Dedifferentiated amniotic fluid mesenchymal stem cell (primary cell): ENCODE measurements around the gene TAS1R3.
"Not testable (repeated sequence)": the region's sequence is repeated elsewhere in the genome, so short reads cannot be mapped to it uniquely, and the experiment has no call there.

Source experiments
- DNase-seq: peaks from one replicate; pipeline ENCODE4 v3.0.0-alpha.2; 2016; ENCODE audit errors: extremely low spot score

The TAS1R3 gene

DNA sequence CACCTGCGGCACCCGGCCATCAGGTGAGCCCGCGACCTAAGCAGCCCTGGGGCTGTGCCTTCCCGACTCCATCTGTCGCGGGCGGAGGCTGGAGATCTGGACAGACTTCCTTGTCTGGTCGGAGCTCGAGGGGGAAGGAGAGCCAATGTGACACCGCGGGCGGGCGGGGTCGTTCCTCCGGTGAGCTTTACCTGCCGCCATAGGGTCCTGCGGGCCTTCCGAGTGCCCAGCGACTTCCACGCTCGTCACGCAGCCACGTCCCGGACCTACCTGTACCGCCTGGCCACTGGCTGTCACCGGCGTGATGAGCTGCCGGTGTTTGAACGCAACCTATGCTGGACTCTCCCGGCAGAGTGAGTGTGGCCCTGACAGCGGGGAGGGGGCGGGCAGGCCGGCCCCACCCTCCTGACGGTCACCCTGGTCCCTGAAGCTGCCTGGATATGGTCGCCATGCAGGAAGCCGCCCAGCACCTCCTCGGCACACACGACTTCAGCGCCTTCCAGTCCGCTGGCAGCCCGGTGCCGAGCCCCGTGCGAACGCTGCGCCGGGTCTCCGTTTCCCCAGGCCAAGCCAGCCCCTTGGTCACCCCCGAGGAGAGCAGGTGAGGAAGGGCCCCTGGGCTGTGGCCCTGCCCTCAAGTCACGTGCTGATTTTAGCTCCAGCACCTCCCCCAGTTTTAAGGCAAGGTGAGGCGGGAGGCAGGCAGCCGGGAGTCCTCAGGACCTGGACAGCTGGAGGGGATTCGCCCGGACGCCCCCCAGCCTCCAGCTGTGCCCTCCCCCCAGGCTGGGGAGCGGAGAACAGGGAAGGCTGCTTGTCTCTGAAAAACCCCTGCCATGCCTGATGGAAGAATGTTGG lies 21.6 kb upstream of the TAS1R3 start:
- DNase-seq = no peak

DNA sequence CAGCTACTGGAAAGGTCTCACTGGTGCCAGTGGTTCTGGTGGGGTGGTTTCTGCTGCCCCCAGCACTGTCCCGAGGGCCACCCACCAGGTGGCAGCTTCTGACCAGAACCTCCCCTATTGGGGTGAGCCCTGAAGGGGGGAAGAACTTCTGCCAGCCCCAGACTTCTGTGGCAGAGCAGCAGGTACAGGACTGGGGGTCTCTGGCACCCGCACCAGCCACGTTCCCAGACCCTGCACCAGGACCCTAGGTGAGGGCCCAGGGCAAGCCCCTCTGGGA lies 21.0 kb upstream of the TAS1R3 start:
- no peak for DNase-seq

DNA sequence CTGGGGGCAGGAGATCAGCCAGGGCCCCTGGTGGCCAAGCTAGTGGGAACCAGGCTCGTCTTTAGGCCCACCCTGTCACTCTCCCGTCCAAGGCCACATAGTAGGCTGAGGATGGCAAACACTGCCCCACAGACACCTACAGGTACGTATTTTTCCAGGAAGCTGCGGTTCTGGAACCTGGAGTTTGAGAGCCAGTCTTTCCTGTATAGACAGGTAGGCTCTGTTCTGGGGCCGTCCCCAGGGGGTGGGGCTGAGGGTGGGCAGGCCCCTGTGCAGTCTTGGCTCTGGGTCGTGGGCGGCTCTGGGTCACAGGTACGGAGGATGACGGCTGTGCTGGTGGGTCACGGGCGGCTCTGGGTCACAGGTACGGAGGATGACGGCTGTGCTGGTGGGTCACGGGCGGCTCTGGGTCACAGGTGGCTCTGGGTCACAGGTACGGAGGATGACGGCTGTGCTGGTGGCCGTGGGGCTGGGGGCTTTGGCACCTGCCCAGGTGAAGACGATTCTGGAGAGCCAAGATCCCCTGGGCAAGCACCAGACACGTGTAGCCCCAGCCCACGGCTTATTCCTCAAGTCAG lies 20.5 kb upstream of the TAS1R3 start:
- DNase-seq = no peak

DNA sequence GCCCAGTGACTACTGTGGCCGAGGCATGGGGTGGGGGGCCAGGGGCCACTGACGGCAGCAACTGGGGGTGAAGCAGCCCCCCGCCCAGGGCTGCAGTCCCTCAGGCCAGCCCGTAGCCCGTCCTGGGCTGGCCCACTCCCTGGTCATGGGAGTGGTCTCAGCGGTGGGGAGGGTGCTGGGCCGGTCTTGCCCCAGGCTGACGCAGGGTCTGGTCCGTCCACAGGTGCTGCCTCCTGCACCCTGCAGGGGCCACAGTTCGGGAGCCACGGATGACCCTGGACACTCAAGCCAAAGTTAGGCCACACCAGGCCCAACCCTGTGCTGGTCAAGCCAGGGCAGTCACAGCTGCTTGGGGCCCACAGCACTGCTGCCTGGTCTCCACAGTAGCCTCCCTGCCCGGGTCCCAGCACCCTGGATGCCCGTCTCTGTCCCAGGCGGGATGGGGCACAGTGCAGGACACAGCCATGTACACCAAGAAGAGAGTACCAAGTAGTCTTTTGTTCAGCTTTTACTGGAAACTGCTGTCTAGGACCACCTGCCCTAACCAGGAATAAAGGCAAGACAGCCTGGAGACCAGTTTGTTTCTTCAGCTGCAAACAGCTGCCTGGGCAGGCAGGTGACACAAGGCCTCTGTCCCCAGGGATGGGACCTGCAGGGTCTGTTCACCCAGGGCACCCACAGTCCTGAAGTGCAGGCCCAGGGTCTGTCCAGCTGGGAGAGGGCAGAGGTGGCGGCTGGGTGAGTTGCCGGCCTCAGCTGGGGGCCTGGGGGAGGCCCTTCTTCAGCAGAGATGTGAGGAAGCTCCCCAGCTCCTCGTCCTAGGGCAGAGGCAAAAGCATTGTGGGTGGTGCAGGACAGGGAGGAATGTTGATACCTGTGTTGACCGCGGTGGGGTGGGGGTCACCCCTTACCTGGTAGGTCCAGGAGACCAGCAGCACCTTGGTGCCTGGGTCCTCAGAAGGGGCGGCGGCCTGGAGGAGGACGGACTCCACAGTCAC lies 19.7 kb upstream of the TAS1R3 start:
- no peak for DNase-seq

DNA sequence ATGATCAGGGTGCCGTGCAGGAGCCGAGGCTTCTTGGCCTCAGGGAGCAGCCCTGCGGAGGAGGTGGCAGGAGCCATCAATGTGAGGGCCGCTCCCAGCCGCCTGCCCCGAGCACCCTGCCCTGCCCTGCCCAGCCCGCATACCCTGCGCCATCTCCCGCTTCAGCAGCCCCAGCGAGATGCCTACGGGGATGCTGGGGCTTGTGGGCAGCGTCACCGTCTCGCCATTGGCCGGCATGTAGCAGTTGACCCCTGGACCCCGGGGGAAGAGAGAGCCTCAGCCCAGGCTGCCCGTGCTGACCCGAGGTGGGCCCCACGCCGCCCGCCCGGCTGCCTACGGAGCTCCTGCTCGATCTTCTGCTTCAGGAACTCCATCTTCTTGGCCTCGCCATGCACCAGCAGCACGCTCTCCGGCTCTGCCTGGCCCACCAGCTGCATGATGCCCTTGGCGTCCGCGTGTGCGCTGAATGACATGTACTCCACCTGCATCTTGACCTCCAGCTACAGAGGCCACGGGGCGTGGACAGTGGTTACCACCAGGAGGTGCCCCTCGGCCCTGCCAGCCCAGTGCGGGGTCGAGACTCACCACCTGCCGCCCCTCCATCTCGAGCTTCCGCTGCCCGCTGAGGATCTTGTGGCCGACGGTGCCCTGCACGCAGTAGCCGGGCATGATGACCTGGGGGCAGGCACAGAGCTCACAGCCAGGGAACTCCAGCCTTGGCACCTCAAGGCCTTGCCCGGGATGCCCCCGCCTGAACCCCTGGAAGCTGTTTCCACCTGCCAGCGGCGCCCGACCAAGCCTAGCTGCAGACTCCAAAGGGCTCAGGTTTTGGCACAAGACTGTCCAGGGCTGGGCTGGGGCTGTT lies 18.4 kb upstream of the TAS1R3 start:
- DNase-seq = no peak

DNA sequence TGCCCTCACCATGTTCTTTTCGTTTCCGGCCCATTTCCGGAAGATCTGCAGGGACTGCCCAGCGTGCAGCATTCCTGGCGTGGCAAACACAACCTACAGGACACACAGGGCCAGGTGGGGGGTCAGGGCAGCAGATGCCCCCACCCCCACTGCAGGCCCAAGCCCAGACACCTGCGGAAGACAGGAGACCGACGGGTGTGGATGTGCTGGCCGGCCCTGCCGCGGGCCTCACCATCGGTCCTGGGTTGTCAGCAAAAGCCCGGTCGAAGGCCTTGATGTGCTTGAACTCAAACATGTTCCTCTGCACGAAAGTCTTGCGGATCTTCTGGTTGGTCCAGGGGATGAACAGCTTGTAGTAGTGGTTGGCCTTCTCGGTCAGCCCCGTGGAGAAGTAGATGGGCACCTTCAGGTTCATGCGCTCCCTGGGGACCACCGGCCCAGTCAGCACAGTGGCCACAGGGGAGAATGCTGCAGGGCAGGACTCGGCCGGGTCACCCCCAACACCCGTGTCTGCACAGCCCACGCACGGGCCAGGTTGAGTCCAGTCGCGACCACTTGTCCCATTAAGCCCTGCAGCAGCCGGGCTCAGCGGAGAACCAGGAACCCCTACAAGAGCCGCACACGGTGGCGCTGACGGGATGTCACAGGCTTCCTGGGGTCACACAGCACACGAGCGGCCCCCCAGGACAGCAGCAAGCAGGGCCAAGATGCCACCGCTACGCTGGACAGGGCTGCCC lies 17.4 kb upstream of the TAS1R3 start:
- no peak for DNase-seq

DNA sequence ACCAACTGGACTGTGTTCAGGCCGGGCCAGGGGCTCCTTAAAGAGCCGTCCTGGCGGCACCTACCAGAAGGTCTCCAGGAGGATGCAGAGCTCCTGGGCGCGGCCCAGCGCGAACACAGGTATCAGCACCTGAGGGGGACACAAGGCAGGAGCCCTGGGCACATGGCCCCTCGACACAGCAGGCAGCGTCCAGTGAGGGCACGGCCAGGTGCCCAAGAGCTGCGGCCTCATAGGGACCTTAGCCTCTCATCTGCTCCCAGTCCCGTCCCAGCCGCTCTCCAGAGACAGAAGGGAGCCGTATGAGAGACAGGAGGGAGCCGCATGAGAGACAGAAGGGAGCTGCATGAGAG lies 16.9 kb upstream of the TAS1R3 start:
- DNase-seq = no peak

DNA sequence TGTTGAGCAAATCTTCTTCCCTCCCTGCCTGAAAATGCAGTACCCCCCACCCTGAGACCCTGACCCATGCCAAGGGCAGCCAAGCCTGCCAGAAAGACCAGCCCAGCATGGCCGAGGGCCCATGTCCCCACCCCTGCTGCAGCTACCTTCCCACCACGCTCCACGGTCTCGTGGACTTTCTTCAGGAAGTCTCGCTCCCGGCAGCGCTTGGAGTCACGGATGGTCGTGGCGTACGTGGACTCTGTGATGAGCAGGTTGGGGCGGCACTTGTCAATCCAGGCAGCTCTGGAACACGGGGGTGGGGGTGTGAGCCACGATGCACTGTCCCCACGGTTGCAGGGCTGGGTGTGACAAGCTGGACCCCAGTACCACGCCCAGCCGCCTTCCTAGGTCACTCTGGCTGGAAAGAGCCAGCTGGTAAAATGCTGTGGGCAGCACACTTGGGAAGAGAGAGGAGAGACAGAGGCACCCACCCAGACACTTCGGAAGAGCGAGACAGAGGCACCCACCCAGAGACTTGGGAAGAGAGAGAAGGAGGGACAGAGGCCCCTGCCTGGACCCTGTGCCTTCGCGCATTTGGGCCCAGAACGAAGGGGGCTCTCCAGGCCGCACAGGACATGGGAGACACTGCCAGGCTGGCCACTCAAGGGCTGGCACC lies 16.3 kb upstream of the TAS1R3 start:
- no peak for DNase-seq

DNA sequence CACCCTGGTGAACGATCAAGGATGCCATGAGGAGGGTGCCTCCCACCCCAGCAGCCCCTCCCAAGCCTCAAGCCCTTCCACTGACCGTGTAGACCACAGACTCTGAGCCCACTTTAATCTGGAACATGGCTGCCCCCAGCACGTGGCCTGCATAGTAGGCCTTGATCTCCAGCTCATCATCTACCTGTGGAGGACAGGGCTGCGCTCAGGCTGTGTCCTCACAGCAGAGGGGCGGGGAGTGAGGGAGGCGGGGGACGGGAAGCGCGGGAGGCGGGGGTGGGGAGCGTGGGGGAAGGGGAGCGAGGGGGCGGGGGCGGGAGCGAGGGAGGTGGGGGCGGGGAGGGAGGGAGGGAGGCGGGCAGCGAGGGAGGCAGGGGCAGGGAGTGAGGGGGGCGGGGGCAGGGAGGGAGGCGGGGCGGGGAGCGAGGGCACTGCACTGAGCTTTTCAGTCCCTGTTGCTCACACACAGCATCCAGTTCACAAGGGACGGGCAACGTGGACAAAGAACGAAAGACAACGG lies 15.6 kb upstream of the TAS1R3 start:
- no peak for DNase-seq

DNA sequence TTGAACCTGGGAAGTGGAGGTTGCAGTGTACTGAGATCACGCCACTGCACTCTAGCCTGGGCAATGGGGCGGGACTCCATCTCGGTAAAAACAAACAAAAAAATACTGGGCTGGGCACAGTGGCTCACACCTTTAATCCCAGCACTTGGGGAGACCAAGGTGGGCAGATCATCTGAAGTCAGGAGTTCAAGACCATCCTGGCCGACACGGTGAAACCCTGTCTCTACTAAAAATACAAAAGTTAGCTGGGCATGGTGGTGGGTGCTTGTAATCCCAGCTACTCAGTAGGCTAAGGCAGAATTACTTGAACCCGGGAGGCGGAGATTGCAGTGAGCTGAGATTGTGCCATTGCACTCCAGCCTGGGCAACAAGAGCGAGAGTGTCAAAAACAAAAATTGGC lies 14.9 kb upstream of the TAS1R3 start:
- not testable (repeated sequence) for DNase-seq

DNA sequence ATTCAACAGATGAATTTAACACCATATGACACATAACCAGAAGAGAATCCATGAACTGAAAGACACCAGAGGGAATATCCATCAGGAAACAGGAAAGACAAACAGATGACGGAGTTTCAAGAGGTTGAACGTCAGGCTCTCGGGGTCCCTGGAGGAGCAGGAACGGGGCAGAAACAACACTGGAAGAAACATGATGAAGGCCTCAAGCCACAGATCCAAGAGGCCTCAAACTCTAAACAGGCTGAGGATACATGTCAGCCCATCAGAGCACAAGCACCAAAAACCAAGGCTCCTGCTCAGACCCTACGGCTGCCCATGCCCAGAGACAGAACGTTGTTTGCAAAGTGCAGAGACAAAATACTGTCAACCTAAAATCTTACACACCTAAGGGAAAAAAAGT lies 13.7 kb upstream of the TAS1R3 start:
- DNase-seq = no peak

DNA sequence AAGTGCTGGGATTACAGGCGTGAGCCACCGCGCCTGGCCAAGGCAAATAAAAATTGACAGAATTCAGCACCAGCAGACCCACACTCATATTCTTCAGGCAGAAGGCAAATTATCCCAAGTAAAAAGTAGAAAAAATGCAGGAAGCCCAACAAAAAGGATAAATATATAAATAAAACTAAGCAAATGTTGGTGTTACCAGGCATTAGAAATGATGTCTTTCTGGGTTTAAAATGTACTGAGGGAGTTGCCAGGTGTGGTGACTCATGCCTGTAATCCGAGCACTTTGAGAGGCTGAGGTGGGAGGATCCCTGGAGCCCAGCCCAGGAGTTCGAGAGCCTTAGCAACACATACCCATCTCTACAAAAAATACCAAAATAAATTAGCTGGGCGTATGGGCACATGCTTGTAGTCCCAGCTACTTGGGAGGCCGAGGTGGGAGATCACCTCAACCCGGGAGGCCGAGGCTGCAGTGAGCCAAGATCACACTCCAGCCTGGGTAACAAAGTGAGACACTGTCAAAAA lies 12.9 kb upstream of the TAS1R3 start:
- DNase-seq = peak; percentile 91

DNA sequence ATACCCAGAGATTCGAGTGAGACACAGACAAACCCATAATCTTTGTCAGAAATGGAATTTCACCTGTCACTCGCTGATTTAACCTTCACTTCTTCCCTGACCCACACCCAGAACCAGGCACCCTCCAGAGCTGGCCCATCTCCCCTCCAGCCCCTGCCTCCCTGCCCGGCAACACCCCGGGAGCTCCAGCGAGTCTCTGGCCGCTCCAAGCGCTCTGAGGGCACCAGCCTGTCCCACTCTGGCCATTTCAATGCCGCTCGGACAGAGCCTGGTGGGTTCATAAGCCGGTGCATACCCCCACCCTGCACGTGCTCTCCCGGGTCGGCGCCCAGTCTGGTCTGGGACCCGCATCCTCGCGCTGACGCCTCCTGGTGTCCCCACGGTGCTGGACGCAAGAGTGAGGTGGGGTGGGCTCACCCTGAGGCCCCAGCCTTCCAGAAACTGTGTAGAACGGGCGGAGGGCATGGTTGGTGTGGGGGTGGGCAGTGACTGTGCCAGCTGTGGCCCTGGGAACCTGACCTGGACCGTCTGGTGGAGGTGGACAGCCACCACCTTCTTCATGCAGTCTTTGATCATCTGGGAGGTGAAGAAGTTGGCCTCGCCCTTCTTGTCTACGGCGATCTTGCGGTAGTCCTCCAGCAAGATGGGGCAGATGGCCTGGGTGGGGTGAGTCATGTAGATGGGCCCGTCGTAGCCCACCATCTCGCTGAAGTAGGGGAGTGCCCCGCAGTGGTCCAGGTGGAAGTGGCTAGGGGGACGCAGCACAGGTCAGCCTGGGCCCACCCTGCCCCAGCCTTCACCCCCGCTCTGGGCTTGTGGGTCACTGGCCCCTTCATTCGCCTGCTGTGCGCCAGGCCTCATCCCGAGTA lies 12.1 kb upstream of the TAS1R3 start:
- DNase-seq = no peak

DNA sequence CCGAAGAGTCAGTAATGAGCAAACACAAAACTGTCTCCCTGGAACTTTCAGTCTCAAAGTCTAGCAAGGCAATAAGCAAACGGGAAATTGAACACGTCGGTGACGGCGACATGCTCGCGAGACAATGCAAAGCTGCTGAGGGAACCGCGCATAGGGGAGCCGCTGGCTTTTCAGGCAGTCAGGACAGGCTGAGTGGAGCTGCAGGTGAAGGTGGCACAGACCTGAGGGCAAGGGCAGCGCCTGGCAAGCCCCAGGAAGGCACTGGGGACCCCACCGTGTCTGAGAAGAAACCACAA lies 11.5 kb upstream of the TAS1R3 start:
- DNase-seq = no peak

DNA sequence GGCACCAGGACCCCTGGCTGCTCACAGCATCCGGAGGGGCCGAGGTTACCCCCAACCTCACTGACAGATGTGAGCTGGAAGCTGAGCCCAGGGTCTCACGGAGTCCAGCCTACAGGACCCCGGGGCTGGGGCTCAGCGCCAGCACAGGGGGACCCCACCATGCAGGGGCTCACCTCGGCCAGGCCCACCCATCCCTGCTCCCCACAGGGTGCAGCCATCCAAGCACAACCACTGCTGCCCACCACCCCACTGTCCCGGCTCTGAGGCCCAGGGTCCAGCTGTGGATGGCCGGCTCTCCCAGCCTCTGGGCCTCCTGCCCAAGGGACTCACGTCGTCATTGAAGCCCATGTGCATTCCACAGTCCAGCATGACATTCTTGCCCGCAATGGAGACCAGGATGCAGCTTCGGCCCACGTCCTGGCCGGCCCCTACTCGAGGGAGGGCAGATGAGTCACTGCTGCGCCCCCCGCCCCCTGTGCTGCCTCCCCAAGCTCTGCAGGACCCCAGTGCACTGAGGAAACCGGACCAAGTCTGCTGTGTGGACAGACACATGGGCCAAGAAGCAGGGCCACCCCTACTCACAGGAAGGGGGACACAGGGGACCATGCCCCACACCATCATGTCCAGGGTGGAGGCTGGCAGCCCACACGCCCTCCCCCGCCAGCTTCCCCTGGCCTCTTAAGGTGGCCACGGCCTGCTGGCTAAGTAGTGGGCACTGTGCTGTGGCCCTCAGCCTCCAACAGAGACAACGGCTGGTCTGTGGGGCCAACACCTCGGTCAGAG lies 10.2 kb upstream of the TAS1R3 start:
- no peak for DNase-seq

DNA sequence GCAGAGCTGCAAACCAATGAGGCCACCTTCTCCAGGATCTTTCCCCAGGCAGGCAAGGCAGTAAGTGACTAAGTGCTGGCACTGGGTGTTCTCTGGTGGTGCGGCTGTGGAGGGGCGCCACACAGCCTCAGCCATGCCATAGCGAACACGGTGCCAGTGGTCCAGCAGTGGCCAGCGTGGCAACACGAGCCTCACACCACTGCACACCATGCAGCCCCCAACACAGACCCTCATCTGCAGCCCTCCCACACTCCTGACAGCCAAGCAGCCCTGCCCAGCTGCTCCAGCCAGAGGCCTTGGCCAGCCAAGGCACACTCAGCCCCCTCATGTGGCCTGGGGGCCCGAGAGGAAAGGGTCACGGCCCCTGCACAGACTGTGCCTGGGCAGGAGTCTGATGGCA lies 9.6 kb upstream of the TAS1R3 start:
- DNase-seq = no peak

DNA sequence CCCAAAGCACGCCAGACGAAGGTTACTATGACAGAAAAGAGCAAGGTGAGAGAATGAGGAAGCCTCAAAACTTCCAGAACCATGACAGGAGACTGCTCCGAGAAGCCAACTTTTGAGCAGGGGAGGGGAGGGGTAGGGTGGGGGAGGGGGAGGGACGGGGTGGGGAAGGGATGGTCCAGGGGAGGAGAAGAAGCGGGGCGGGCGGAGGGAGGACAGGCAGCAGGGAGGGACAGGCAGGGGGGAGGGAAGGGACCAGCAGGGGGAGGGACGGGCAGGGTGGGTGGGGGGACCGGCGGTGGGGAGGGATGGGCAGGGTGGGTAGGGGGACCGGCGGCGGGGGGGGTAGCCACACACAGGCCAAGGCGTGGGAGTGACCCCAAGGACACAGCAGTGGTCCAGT lies 8.7 kb upstream of the TAS1R3 start:
- DNase-seq = no peak

DNA sequence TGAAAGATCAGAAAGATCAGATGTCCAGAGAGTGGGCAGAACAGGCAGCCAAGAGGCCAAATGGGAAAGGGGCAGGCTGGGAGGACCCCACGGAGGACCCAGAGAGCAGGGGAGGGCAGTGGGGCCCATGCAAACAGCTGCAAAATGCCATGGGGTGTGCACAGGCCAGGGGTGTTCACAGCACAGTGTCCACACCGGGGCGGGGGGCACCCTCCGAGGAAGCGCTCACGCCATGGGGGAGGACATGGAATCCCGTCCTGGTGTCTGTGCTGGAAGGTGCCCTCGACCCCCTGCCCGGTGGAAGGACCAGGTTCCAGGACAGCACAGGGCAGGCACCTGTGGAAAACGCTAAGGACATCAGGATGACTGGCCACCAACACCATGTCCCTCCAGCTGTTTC lies 8.1 kb upstream of the TAS1R3 start:
- DNase-seq = no peak
